HCT116 (cell line): Measurements from ENCODE around the gene SMIM41.

ENCODE experiments used
- CTCF ChIP-seq, 3 experiments: fragments of 200-600 bp in 1 of 3; sonication (generic) in 1 of 3; IDR thresholded peaks in 2 of 3; conservative IDR thresholded peaks in 1 of 3; 2 replicates each; pipeline ENCODE4 v1.5.1; 2012 to 2017; ENCODE audit warnings: low read depth in 2 of 3, low read length in 2 of 3, antibody characterized with exemption in 1 of 3, borderline replicate concordance in 1 of 3, control low read depth in 1 of 3, mild to moderate bottlenecking in 1 of 3, mixed read lengths in 1 of 3, mixed run types in 1 of 3, moderate library complexity in 1 of 3; ENCODE audit not compliant: insufficient read depth in 1 of 3
- EGR1 ChIP-seq: IDR thresholded peaks from 2 replicates; pipeline ENCODE4 v1.6.1; 2012; ENCODE audit warnings: low read depth
- EZH2 ChIP-seq: fragments of 200-600 bp; sonication (generic); IDR thresholded peaks from 2 replicates; pipeline ENCODE4 v1.6.1; 2017; ENCODE audit warnings: antibody characterized with exemption, mixed run types
- EZH2phosphoT487 ChIP-seq: fragments of 200-600 bp; IDR thresholded peaks from 2 replicates; pipeline ENCODE4 v1.6.1; 2018; ENCODE audit warnings: antibody characterized with exemption, borderline replicate concordance
- JUND ChIP-seq: IDR thresholded peaks from 2 replicates; pipeline ENCODE4 v1.6.1; 2012
- MAX ChIP-seq: IDR thresholded peaks from 2 replicates; pipeline ENCODE4 v1.6.1; 2012
- POLR2A ChIP-seq: IDR thresholded peaks from 2 replicates; pipeline ENCODE4 v1.7.0; 2011; ENCODE audit warnings: borderline replicate concordance; ENCODE audit not compliant: insufficient read depth, insufficient read length; ENCODE audit errors: extremely low read depth
- POLR2AphosphoS5 ChIP-seq: IDR thresholded peaks from 2 replicates; pipeline ENCODE4 v1.6.1; 2011; ENCODE audit warnings: mild to moderate bottlenecking, low read depth, low read length, moderate library complexity
- RAD21 ChIP-seq: IDR thresholded peaks from 2 replicates; pipeline ENCODE4 v1.6.1; 2012; ENCODE audit warnings: low read depth, mild to moderate bottlenecking
- SP1 ChIP-seq: IDR thresholded peaks from 2 replicates; pipeline ENCODE4 v1.6.1; 2012; ENCODE audit warnings: low read depth
- YY1 ChIP-seq: IDR thresholded peaks from 2 replicates; pipeline ENCODE4 v1.6.1; 2011; ENCODE audit warnings: low read length, low read depth, moderate library complexity, mild to moderate bottlenecking; ENCODE audit not compliant: insufficient replicate concordance; ENCODE audit errors: extremely low read depth
- ZBTB33 ChIP-seq: IDR thresholded peaks from 2 replicates; pipeline ENCODE4 v1.6.1; 2011; ENCODE audit warnings: mild to moderate bottlenecking, low read length, moderate library complexity; ENCODE audit not compliant: insufficient replicate concordance; ENCODE audit errors: extremely low read depth
- ZNF274 ChIP-seq: fragments of 200-500 bp; sonication (Bioruptor generic); IDR thresholded peaks from 2 replicates; pipeline ENCODE4 v1.6.1; 2014; ENCODE audit warnings: mild to moderate bottlenecking, low read depth, low read length, inconsistent platforms

- no peak for TF ChIP-seq CTCF (IDR thresholded peaks at IDR 0.05 in 2 of 3, conservative IDR thresholded peaks at IDR 0.05 in 1 of 3; ENCODE audit: borderline replicate concordance in 1 of 3, insufficient read depth in 1 of 3, low read depth in 2 of 3, low read length in 2 of 3)
- no peak for TF ChIP-seq YY1
- TF ChIP-seq EZH2: no peak
- TF ChIP-seq POLR2A: no peak
- no peak for TF ChIP-seq JUND
- TF ChIP-seq MAX: no peak
- TF ChIP-seq POLR2AphosphoS5: no peak
- no peak for TF ChIP-seq ZBTB33
- TF ChIP-seq RAD21: no peak
- TF ChIP-seq EGR1: no peak
- no peak for TF ChIP-seq ZNF274
- TF ChIP-seq SP1: no peak
- TF ChIP-seq EZH2phosphoT487: no peak
Observed at GRCh38 chr12:52060498-52061177, 18.9 kb upstream of the SMIM41 start.
